GM23338 (cell line): ENCODE results near the gene ADAMTS19. TPM values are rescaled to one million over a fixed set of nuclear protein-coding genes. Genes with fewer than 3 reads are reported as not detected.

Experiments
- ATAC-seq: fragments of 200-7000 bp; cut with Tn5 transposase; 3 replicates; pipeline ENCODE4 v1.9.1; 2020
- DNase-seq: peaks from one replicate; pipeline ENCODE4 v3.0.0-alpha.2; 2015; ENCODE audit warnings: low spot score
- H2AFZ ChIP-seq: fragments of 200-600 bp; sonication (generic); 2 replicates; pipeline ENCODE4 v1.8.0; 2016; ENCODE audit warnings: antibody characterized with exemption, mild to moderate bottlenecking, moderate library complexity
- H3F3A ChIP-seq: fragments of 200-600 bp; sonication (generic); replicated peaks from 2 replicates; pipeline ENCODE4 v1.8.0; 2017; ENCODE audit warnings: antibody characterized with exemption, mixed run types, low read depth
- H3K27ac ChIP-seq: fragments of 200-600 bp; sonication (generic); 2 replicates; pipeline ENCODE4 v1.6.1; 2016; ENCODE audit warnings: low read depth
- H3K27me3 ChIP-seq: fragments of 200-600 bp; sonication (generic); 2 replicates; pipeline ENCODE4 v1.8.0; 2016; ENCODE audit warnings: mild to moderate bottlenecking, mixed run types, moderate library complexity; ENCODE audit not compliant: insufficient read depth
- H3K36me3 ChIP-seq: fragments of 200-600 bp; sonication (generic); 2 replicates; pipeline ENCODE4 v1.8.0; 2016; ENCODE audit warnings: mild to moderate bottlenecking; ENCODE audit not compliant: insufficient read depth
- H3K4me1 ChIP-seq: fragments of 200-600 bp; sonication (generic); 2 replicates; pipeline ENCODE4 v1.8.0; 2016; ENCODE audit warnings: mild to moderate bottlenecking, moderate library complexity; ENCODE audit not compliant: insufficient read depth
- H3K4me2 ChIP-seq: fragments of 200-600 bp; sonication (generic); 2 replicates; pipeline ENCODE4 v1.7.1; 2017; ENCODE audit warnings: mixed run types
- H3K4me3 ChIP-seq: fragments of 200-600 bp; sonication (generic); 2 replicates; pipeline ENCODE4 v1.6.1; 2016; ENCODE audit warnings: mixed run types
- H3K79me2 ChIP-seq: fragments of 200-600 bp; sonication (generic); replicated peaks from 2 replicates; pipeline ENCODE4 v1.8.0; 2017; ENCODE audit warnings: mild to moderate bottlenecking; ENCODE audit not compliant: insufficient read depth
- H3K9me2 ChIP-seq: fragments of 200-600 bp; sonication (generic); 2 replicates; pipeline ENCODE4 v1.8.0; 2017; ENCODE audit not compliant: insufficient read depth
- H4K20me1 ChIP-seq: fragments of 200-600 bp; sonication (generic); replicated peaks from 2 replicates; pipeline ENCODE4 v1.8.0; 2017; ENCODE audit warnings: mild to moderate bottlenecking; ENCODE audit not compliant: insufficient read depth
- H3K27ac Mint-ChIP-seq: 2 replicates; pipeline ENCODE4 v1.8.0; 2020; ENCODE audit warnings: inconsistent platforms, mild to moderate bottlenecking, moderate library complexity, mixed read lengths
- H3K27me3 Mint-ChIP-seq: 3 replicates; pipeline ENCODE4 v1.8.0; 2022; ENCODE audit warnings: low read depth, mild to moderate bottlenecking, moderate library complexity, mixed read lengths, inconsistent platforms; ENCODE audit not compliant: insufficient read depth, poor library complexity
- H3K36me3 Mint-ChIP-seq: 3 replicates; pipeline ENCODE4 v1.8.0; 2021; ENCODE audit warnings: low read depth, mild to moderate bottlenecking, inconsistent platforms, moderate library complexity, mixed read lengths
- H3K4me1 Mint-ChIP-seq: 3 replicates; pipeline ENCODE4 v1.8.0; 2020; ENCODE audit warnings: mild to moderate bottlenecking, inconsistent platforms, mixed read lengths
- H3K4me3 Mint-ChIP-seq: 3 replicates; pipeline ENCODE4 v1.8.0; 2021; ENCODE audit warnings: moderate library complexity, mild to moderate bottlenecking, inconsistent platforms, mixed read lengths
- H3K9me3 Mint-ChIP-seq: 3 replicates; pipeline ENCODE4 v1.8.0; 2020; ENCODE audit warnings: moderate library complexity, mild to moderate bottlenecking, inconsistent platforms, mixed read lengths
- CREB1 ChIP-seq: fragments of 250-450 bp; sonication (Bioruptor Pico); IDR thresholded peaks from 2 replicates; pipeline ENCODE4 v1.5.0; 2020; ENCODE audit warnings: low read depth, mild to moderate bottlenecking, moderate library complexity
- CTCF ChIP-seq, 2 experiments: fragments of 200-600 bp in 1 of 2; sonication (generic) in 1 of 2; conservative IDR thresholded peaks; 2 replicates each; pipeline versions ENCODE4 v1.5.1 to v1.6.1; 2016 to 2017; ENCODE audit warnings: antibody characterized with exemption in 2 of 2, low read depth in 2 of 2, mild to moderate bottlenecking in 2 of 2, moderate library complexity in 1 of 2
- ETS1 ChIP-seq: IDR thresholded peaks from 2 replicates; pipeline ENCODE4 v1.6.1; 2016; ENCODE audit warnings: antibody characterized with exemption
- EZH2 ChIP-seq: fragments of 200-600 bp; sonication (generic); IDR thresholded peaks from one replicate; pipeline ENCODE4 v1.8.0; 2017; ENCODE audit warnings: antibody characterized with exemption, mild to moderate bottlenecking, low read depth; ENCODE audit not compliant: unreplicated experiment
- EZH2phosphoT487 ChIP-seq: fragments of 200-600 bp; sonication (generic); IDR thresholded peaks from one replicate; pipeline ENCODE4 v1.8.1; 2018; ENCODE audit warnings: antibody characterized with exemption; ENCODE audit not compliant: unreplicated experiment
- JUNB ChIP-seq: IDR thresholded peaks from one replicate; pipeline ENCODE4 v1.6.1; 2016; ENCODE audit warnings: antibody characterized with exemption; ENCODE audit not compliant: unreplicated experiment
- NANOG ChIP-seq: IDR thresholded peaks from 2 replicates; pipeline ENCODE4 v1.6.1; 2016; ENCODE audit warnings: antibody characterized with exemption, borderline replicate concordance
- POLR2AphosphoS5 ChIP-seq: IDR thresholded peaks from 2 replicates; pipeline ENCODE4 v1.6.1; 2016; ENCODE audit warnings: antibody characterized with exemption, low read depth
- REST ChIP-seq: IDR thresholded peaks from one replicate; pipeline ENCODE4 v1.6.1; 2018; ENCODE audit warnings: antibody characterized with exemption; ENCODE audit not compliant: unreplicated experiment
- STAT1 ChIP-seq: IDR thresholded peaks from one replicate; pipeline ENCODE4 v1.6.1; 2016; ENCODE audit warnings: antibody characterized with exemption; ENCODE audit not compliant: unreplicated experiment
- ZNF114 ChIP-seq: fragments of 250-450 bp; sonication (Bioruptor Pico); IDR thresholded peaks from 2 replicates; pipeline ENCODE4 v1.5.0; 2020; ENCODE audit warnings: mild to moderate bottlenecking, moderate library complexity
- ZNF331 ChIP-seq: fragments of 250-450 bp; sonication (Bioruptor Pico); IDR thresholded peaks from 2 replicates; pipeline ENCODE4 v1.5.0; 2020; ENCODE audit warnings: low read depth, mild to moderate bottlenecking, moderate library complexity
- ZNF462 ChIP-seq: fragments of 250-450 bp; sonication (Bioruptor Pico); IDR thresholded peaks from 2 replicates; pipeline ENCODE4 v1.5.0; 2020; ENCODE audit warnings: mild to moderate bottlenecking, moderate library complexity
- polyA plus RNA-seq: library from polyadenylated mRNA; unstranded; fragments of >200 nt; fragmentation: Nextera tagmentation; extraction: Ambion mirVana; gene quantifications from 2 replicates; pipeline ENCODE4 v1.2.1, GENCODE V29; 2016
- total RNA-seq: library from RNA; depleted of rRNA; stranded (reverse); fragments of >200 nt; shearing (Covaris generic); gene quantifications from 2 replicates; pipeline ENCODE4 v1.2.3, GENCODE V29; 2014

Gene ADAMTS19
- total and polyA plus RNA-seq, 2 experiments from 2014 or later: 6.0 to 27.4 TPM

- no peaks in the 10 kb centered on the region for H3F3A ChIP-seq
- H3K4me2 ChIP-seq: no peak overlapping the region
- H3K4me3 ChIP-seq: no peak overlapping the region
- Mint-ChIP-seq H3K27ac (no peak overlapping the region), H3K9me3 (no peaks in the 10 kb centered on the region), H3K36me3 (no peaks in the 10 kb centered on the region), H3K27me3 (no peaks in the 10 kb centered on the region), H3K4me3 (no peak overlapping the region), H3K4me1 (peaks cover 13% of the 10 kb centered on the region; the same call in 2 of the 3 replicates)
- ATAC-seq (no peak), DNase-seq (no peak)
- H3K4me1 ChIP-seq: peaks cover 4% of the 10 kb centered on the region
- no peak overlapping the region for H2AFZ ChIP-seq
- no peaks in the 10 kb centered on the region for H4K20me1 ChIP-seq
- H3K9me2 ChIP-seq: no peaks in the 10 kb centered on the region
- no peaks in the 10 kb centered on the region for H3K36me3 ChIP-seq
- no peaks in the 10 kb centered on the region for H3K27me3 ChIP-seq
- TF ChIP-seq STAT1: no peak
- no peak for TF ChIP-seq CTCF (conservative IDR thresholded peaks at IDR 0.05; ENCODE audit: low read depth in 2 of 2)
- TF ChIP-seq REST: no peak
- TF ChIP-seq ZNF462: no peak
- no peak for TF ChIP-seq POLR2AphosphoS5
- no peak for TF ChIP-seq ZNF331 (CRISPR knock-in tag)
- no peak for TF ChIP-seq NANOG
- TF ChIP-seq ZNF114 (CRISPR knock-in tag): no peak
- no peak for TF ChIP-seq CREB1 (CRISPR knock-in tag)
- no peak for TF ChIP-seq ETS1
- no peak for TF ChIP-seq EZH2phosphoT487
- no peak for TF ChIP-seq EZH2
- no peak for TF ChIP-seq JUNB
- H3K79me2 ChIP-seq: no peaks in the 10 kb centered on the region
- H3K27ac ChIP-seq: no peak overlapping the region
These were observed 313.3 kb downstream of the ADAMTS19 start for GRCh38 chr5:129773376-129773775.
